ENCODE measurements around the gene THSD7A. TPM values are rescaled to one million over a fixed set of nuclear protein-coding genes. Genes with fewer than 3 reads are reported as not detected.

Gene THSD7A
- total and polyA plus RNA-seq, 2 of the 8 experiments (the other 6 are each of a cell fraction or from before 2014, with no cell fraction given), result 0.44 to 1.2 TPM

- no peak for TF ChIP-seq SAP30 (IDR thresholded peaks at IDR 0.05; ENCODE audit: insufficient read depth, insufficient replicate concordance, low read length)
- TF ChIP-seq KDM4A (IDR thresholded peaks at IDR 0.05; ENCODE audit: low read depth, low read length, severe bottlenecking), result no peak
- TF ChIP-seq CBX5 (IDR thresholded peaks at IDR 0.05; ENCODE audit: low read depth, low read length), result no peak
- TF ChIP-seq JUN (IDR thresholded peaks at IDR 0.05; ENCODE audit: low read depth, low read length), result no peak
- TF ChIP-seq TEAD4 (IDR thresholded peaks at IDR 0.05; ENCODE audit: low read depth, low read length), result no peak
- TF ChIP-seq GABPA (IDR thresholded peaks at IDR 0.05; ENCODE audit: borderline replicate concordance, insufficient read depth, low read length), result no peak
- TF ChIP-seq POU5F1 (IDR thresholded peaks at IDR 0.05; ENCODE audit: low read depth, low read length), result no peak
These were observed 373.1 kb downstream of the THSD7A start (continued) for GRCh38 chr7:11458736-11459483.

Data from H1 (cell line).